ENCODE results near the gene PHF12. TPM values are rescaled to one million over a fixed set of nuclear protein-coding genes. Genes with fewer than 3 reads are reported as not detected.

The PHF12 gene
- total and polyA plus RNA-seq, 2 experiments from 2014 or later, result 19.7 to 41.0 TPM

DNA sequence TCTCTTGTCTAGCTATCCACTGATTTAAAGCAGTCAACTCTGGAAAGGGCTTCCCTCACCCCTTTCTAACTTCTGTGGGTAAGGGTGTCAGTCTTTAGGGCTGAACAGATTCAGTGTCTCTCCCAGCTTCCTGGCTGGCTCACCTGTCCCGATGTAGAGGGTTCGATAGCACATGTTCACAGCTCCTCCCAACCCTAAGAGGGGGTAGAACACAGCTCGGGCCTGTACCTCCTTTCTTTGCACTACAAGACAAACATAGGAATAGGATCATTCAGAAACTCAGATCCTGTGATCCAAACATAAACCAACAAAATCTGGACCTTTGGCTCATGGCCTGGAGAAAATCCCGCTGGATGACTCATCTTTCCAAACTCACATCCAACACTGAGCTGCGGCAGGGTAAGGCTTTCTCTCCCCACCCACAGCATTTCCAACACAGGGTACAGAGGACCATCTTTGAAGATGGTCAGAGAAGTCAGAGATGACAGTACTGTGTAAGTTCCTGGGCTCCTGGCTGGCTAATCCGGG lies 42.6 kb downstream of the PHF12 start:
- no peak for ATAC-seq

DNA sequence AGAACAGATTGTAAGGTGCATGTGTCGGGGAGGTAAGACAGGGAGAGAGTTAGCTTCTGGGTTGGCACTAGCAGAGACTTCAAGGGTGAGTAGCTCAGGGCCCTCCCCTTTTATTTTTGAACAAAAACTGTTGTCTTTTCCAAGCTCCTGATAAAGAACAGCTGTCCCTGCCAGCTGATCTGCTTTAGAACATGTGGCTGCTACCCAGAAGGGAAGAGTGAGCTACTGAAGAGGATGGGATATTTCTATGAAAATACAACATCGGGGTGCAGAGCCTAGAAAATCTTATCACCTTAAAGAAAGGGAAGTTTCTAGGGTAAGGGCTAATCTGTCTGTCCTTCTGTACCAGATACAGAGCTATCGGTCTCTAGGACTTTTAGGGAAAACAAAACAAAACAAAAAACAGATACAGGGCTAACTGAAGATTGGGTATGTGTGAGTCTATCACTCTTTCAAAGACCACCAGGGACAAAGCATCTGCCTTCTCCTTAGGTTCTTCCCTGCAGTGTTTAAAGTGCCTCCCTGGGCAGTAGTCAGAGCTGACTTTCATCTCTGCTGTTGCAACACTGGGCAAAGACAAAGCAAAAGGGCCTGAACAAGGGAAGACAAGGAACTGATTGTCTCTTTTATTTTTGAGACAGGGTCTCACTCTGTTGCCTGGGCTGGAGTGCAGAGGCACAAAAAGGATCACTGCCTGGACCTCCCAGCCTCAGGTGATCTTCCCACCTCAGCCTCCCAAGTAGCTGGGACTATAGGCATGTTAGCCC lies 43.4 kb downstream of the PHF12 start:
- Mint-ChIP-seq H3K4me3 (no peak overlapping the region), H3K27ac (peak overlapping the region; percentile 43; the same call in 1 of the 2 replicates), H3K27me3 (ENCODE audit: insufficient read depth, low read depth, poor library complexity) (peaks cover 42% of the 10 kb centered on the region), H3K36me3 (ENCODE audit: low read depth) (peaks cover 77% of the 10 kb centered on the region), H3K9me3 (no peaks in the 10 kb centered on the region; the same call in 2 of the 3 replicates), H3K4me1 (peaks cover 57% of the 10 kb centered on the region)
- Histone ChIP-seq H3K79me2 (replicated peaks; ENCODE audit: insufficient read depth) (peaks cover 5% of the 10 kb centered on the region; the same call in 1 of the 2 replicates), H3K27ac (ENCODE audit: low read depth) (peak overlapping the region; percentile 80; the same call in 1 of the 2 replicates), H3F3A (replicated peaks; ENCODE audit: low read depth) (peaks cover 67% of the 10 kb centered on the region), H4K20me1 (replicated peaks; ENCODE audit: insufficient read depth) (peaks cover 27% of the 10 kb centered on the region), H3K27me3 (ENCODE audit: insufficient read depth) (no peaks in the 10 kb centered on the region), H2AFZ (no peak overlapping the region), H3K4me2 (no peak overlapping the region), H3K36me3 (ENCODE audit: insufficient read depth) (peaks cover 59% of the 10 kb centered on the region), H3K4me3 (no peak overlapping the region), H3K9me2 (ENCODE audit: insufficient read depth) (no peaks in the 10 kb centered on the region), H3K4me1 (ENCODE audit: insufficient read depth) (peaks cover 29% of the 10 kb centered on the region)
- ATAC-seq (no peak), DNase-seq (ENCODE audit: low spot score) (no peak)
- TF ChIP-seq STAT1 (IDR thresholded peaks at IDR 0.05; ENCODE audit: unreplicated experiment) (no peak), POLR2AphosphoS5 (IDR thresholded peaks at IDR 0.05; ENCODE audit: low read depth) (peak; percentile 31; the same call in 1 of the 2 replicates), NANOG (IDR thresholded peaks at IDR 0.05; ENCODE audit: borderline replicate concordance) (no peak), CREB1 (CRISPR knock-in tag; IDR thresholded peaks at IDR 0.05; ENCODE audit: low read depth) (no peak)

More for the DNA sequence above, 42.6 kb downstream of the PHF12 start:
- Mint-ChIP-seq H3K27ac (peak overlapping the region; percentile 62; the same call in 1 of the 2 replicates), H3K4me1 (peaks cover 53% of the 10 kb centered on the region), H3K9me3 (no peaks in the 10 kb centered on the region; the same call in 2 of the 3 replicates), H3K36me3 (ENCODE audit: low read depth) (peaks cover 81% of the 10 kb centered on the region), H3K27me3 (ENCODE audit: insufficient read depth, low read depth, poor library complexity) (peaks cover 36% of the 10 kb centered on the region), H3K4me3 (no peak overlapping the region)
- Histone ChIP-seq H3K9me2 (ENCODE audit: insufficient read depth) (no peaks in the 10 kb centered on the region), H3K36me3 (ENCODE audit: insufficient read depth) (peaks cover 62% of the 10 kb centered on the region), H3K79me2 (replicated peaks; ENCODE audit: insufficient read depth) (peaks cover 5% of the 10 kb centered on the region; the same call in 1 of the 2 replicates), H2AFZ (no peak overlapping the region), H3K4me1 (ENCODE audit: insufficient read depth) (peaks cover 29% of the 10 kb centered on the region), H3K27me3 (ENCODE audit: insufficient read depth) (no peaks in the 10 kb centered on the region), H3K4me3 (no peak overlapping the region), H3F3A (replicated peaks; ENCODE audit: low read depth) (peaks cover 72% of the 10 kb centered on the region), H3K27ac (ENCODE audit: low read depth) (peak overlapping the region; percentile 80; the same call in 1 of the 2 replicates), H3K4me2 (peak overlapping the region; percentile 66; the same call in 1 of the 2 replicates), H4K20me1 (replicated peaks; ENCODE audit: insufficient read depth) (peaks cover 27% of the 10 kb centered on the region)
- TF ChIP-seq STAT1 (IDR thresholded peaks at IDR 0.05; ENCODE audit: unreplicated experiment), result no peak
- DNase-seq (ENCODE audit: low spot score), result no peak

DNA sequence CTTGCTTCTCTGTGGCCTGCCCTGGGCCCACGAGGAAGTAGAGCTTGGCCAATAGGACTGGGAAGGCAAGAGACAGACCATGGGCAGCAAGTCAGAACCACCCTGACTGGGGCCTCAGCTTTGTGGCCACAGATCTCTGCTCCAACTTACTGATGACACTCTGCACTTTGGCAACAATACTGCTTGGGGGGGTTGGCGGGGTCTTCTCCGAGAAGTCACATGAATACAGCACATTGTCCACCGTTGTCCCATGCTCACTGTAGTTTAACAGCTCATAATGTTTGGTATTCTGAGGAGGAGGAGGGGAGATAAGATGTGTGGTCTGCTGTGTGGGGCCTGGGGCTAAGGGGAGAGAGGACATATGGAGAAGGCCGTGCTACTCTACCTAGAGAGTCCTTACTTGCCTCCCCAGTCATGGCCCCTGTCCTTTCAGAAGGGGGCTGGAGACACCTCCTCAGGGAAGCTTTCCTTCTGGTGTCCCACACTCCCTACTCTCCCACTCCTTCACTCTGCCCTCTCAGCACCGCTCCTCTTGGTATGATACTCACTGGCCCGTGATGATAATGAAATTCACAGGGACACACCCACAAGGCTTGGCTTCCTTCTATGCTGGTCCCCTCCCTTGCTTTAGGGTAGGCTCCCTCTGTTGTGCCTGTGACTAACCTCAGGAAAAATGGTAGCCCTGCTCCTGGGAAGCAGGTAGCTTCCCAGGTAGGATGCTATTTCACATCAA lies 44.4 kb downstream of the PHF12 start:
- peaks cover 38% of the 10 kb centered on the region for H3K27me3 Mint-ChIP-seq (ENCODE audit: insufficient read depth, low read depth, poor library complexity)
- H3K27ac ChIP-seq (ENCODE audit: low read depth), result no peak overlapping the region
- peaks cover 24% of the 10 kb centered on the region for H4K20me1 ChIP-seq (replicated peaks; ENCODE audit: insufficient read depth)
- no peaks in the 10 kb centered on the region; the same call in 2 of the 3 replicates for H3K9me3 Mint-ChIP-seq
- H3K79me2 ChIP-seq (replicated peaks; ENCODE audit: insufficient read depth), result peaks cover 5% of the 10 kb centered on the region; the same call in 1 of the 2 replicates
- peaks cover 67% of the 10 kb centered on the region for H3K36me3 Mint-ChIP-seq (ENCODE audit: low read depth)
- peaks cover 61% of the 10 kb centered on the region for H3K4me1 Mint-ChIP-seq
- peak overlapping the region; percentile 57; the same call in 1 of the 2 replicates for H3K27ac Mint-ChIP-seq
- H3K4me3 ChIP-seq, result no peak overlapping the region
- no peak for DNase-seq (ENCODE audit: low spot score)
- H3K36me3 ChIP-seq (ENCODE audit: insufficient read depth), result peaks cover 51% of the 10 kb centered on the region
- H3K9me2 ChIP-seq (ENCODE audit: insufficient read depth), result no peaks in the 10 kb centered on the region
- no peaks in the 10 kb centered on the region for H3K27me3 ChIP-seq (ENCODE audit: insufficient read depth)
- peaks cover 32% of the 10 kb centered on the region for H3K4me1 ChIP-seq (ENCODE audit: insufficient read depth)
- ATAC-seq, result no peak
- H3K4me2 ChIP-seq, result no peak overlapping the region
- H2AFZ ChIP-seq, result no peak overlapping the region
- peaks cover 61% of the 10 kb centered on the region for H3F3A ChIP-seq (replicated peaks; ENCODE audit: low read depth)
- no peak overlapping the region for H3K4me3 Mint-ChIP-seq
- TF ChIP-seq REST (IDR thresholded peaks at IDR 0.05; ENCODE audit: unreplicated experiment) (no peak), NANOG (IDR thresholded peaks at IDR 0.05; ENCODE audit: borderline replicate concordance) (no peak), EZH2phosphoT487 (IDR thresholded peaks at IDR 0.05; ENCODE audit: unreplicated experiment) (no peak), ZNF114 (CRISPR knock-in tag; IDR thresholded peaks at IDR 0.05) (no peak), STAT1 (IDR thresholded peaks at IDR 0.05; ENCODE audit: unreplicated experiment) (no peak)

All from GM23338 (cell line).